ENCODE results near the gene THY1. TPM values are rescaled to one million over a fixed set of nuclear protein-coding genes. Genes with fewer than 3 reads are reported as not detected.
A peak's percentile ranks its signal among the peaks of the same experiment; 100 is the strongest.
"Not testable (repeated sequence)": the region's sequence is repeated elsewhere in the genome, so short reads cannot be mapped to it uniquely, and the experiment has no call there.

THY1 gene
- not detected in 2 replicates for total RNA-seq (2014; rRNA removed; shearing (Covaris generic))
- not detected in 2 replicates for polyA plus RNA-seq (2014; cell fraction: nucleus; rRNA removed)

DNA sequence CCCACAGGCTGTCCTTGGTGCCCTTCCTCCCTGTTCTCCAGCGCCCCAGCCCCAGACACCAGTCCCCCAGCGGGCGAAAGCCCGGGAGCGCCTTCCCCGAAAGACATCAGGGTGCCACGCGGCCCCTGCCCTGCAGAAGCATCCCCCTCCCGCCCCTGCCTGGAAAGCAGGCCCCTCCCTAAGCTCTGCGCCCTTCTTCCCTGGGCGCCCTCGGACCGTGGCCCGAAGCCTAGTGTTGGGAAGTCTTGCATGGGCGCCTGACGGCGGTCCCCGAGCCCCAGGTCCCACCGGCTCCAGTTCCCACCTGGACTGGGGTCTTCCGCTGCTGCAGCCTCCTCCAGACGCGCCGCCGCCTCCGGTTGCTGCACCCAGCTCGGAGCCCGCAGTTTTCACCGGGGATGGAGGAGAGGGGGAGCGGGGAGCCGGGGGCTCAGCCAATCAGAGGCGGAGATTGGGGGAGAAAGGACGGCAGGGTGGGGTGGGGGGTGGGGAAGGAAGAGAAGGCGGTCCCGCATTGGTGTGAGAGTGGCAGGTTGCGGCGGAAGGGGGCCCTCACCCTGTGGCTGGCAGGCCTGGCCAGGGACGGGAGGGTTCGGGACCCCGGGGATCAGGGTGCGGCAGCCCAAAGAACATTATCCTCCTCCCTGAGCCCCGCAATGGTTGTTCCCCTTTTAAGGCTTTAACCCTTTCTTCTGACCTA is at the start of gene THY1:
Gene THY1 (minus strand): TSS at position 364 of the 700 bp plus-strand sequence. CDS start 2,267 bp downstream, outside the sequence.
- no peak for DNase-seq (ENCODE audit: extremely low read depth, low read depth)

DNA sequence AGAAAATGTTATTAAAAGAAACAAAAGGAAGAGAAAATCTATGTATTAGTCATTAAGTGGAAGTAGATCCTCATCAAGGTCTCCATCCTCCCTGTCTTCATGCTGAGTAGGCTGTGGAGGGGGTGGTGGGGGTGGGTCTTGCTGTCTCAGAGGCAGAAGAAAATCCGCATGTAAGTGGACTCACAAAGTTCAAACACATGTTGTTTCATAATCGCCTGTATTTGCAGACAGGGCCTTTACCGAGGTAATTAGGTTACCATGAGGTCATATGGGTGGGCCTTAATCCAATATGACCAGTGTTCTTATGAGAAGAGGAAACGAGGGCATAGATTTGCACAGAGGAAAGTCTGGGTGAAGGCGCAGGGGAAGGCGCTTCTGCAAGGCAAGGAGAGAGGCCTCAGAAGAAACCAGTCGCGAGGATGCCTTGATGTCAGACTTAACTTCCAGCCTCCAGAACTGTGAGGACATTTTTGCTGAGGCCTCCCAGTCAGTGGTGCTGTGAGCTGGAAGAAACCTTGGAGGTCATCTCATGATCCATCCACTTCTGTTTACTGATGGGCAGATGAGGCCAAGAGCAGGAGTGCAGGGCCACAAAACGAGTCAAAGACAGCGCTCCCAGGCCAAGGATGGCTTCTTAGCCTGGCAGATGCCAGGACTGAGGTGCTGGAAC is 49.3 kb upstream of the THY1 start:
- no peak for DNase-seq (ENCODE audit: extremely low read depth, low read depth)

DNA sequence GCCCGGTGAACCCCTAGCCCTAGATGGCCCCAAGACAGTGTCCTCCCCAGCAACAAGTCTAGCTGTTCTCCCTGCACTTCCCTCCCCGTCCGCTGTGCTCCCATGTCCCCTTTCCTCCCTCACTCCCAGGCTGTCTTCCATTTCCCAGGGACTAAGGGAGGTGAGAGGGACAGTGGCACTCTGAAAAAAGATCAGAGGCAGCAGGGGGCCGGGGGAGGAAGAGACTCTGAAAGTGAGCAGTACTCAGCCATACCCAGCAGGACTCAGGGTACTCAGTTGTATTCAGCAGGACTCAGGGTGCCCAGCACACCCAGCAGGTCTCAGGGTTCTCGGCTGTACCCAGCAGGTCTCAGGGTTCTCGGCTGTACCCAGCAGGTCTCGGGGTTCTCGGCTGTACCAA is 48.4 kb upstream of the THY1 start:
- DNase-seq (ENCODE audit: extremely low read depth, low read depth), result no peak

DNA sequence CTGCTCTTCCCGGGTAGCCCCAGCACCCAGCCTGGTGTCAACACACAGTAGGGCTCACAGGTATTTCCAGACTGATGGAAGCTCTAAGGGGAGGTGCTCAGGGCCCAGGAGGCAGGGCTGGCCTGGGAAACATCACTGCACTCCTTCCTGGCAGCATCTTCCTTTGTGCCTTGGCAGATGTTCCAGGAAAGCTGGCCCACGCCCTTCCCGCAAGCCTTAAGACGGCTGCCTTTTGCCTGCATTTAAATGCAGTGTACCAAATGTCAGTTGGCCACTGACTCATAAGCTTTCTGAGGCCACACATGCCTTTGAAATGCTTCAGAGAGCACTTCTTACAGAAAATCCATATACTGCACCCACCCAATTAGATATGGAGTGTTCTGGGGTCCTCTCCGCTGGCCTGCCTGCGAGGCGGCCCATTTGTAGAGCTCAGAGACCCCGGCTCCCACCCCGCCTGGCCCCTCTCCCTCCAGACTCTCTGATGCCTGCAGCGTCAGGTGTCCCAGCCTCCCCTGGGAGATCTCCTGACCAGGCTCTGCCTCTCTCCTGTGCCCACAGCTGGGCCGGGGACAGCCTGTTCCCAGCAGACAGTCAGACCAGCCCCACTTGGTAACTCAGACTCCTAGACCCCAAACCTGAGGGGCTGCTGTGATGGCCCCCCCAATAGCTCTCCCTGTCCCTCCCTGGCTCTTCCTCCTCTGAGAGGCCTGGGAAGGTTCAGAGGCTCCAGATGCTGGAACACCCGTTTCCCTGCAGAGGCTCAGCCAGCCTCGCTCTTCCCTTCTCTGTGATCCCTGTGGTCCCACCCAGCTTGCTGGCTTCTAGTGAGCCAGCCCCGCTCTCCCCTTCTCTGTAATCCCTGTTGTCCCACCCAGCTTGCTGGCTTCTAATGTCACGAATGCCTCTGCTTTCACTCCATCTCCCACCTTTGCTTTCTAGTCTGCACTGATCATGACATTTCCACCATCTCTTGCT is 47.6 kb upstream of the THY1 start:
- no peak for DNase-seq (ENCODE audit: extremely low read depth, low read depth)

DNA sequence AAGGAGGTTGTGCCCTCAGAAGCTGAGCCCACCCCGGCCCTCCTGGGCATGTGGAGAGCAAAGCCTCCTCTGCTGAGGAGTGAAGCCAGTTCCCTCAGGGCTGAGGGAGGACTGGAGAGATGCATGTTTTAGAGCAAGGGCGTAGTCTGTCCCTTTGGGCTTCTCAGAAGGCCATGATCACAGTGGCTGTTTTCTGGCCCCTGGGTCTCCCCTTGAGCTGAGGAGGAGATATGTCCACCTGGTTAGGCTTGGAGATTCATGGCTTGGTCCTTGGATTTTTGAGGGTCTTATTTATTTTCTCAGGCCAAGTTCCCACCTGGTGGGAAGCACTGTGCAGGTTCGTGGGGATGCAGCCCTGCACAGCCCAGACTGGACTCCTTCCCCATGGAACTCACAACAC is 46.5 kb upstream of the THY1 start:
- DNase-seq (ENCODE audit: extremely low read depth, low read depth), result no peak

DNA sequence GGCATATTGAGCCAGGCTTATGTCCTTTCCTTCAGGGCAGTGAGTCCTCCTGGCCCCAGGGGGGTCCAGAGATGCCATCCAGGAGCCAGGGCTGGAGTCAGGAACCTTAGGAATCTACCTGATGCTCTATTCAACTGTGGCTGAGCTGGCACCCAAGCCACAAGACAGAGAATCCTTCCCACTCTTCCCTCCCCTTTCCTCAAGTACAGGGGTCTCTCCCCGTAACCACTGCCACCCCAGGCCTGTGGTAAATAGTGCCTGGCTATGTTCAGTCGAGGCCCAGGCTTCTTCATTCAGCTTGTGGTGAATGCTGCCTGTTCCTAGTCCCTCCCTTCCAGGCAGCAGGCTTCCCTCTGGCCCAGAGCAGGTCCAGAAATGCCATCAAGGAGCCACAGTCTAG is 45.5 kb upstream of the THY1 start:
- no peak for DNase-seq (ENCODE audit: extremely low read depth, low read depth)

DNA sequence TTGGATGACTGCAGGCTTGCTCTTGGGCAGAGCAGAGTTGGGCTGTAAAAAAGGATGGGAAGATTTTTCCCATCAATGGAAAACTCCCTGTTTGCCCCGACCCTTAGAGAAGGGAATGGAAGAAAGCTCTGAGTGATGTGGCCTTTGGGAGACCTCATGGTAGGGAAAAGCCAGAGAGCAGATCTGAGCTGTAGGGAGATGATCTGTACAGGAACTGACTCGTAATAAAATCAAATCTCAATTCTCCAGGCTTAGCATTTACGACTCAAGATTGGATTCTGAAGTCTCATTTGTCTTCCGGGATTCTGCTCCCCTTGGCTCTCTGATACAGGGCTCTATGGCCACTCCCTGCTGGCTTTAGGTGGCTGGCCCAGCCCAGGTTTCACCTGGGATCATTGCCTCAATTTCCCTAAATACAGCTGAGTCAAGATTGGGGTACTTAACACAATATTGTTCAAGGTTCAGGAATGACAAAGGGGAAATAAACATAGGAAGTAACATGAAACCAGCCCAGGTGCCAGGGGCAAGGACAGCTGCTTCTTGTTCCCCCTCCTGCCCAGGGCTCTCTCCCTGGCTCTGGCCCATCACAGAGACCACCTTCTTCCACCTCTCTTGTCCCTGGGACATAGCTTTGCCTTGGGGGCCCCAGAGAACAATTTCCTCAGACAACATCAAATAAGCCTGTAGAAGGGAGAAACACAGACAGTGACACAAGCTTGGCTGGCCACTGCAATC is 38.4 kb upstream of the THY1 start:
- no peak for DNase-seq (ENCODE audit: extremely low read depth, low read depth)

DNA sequence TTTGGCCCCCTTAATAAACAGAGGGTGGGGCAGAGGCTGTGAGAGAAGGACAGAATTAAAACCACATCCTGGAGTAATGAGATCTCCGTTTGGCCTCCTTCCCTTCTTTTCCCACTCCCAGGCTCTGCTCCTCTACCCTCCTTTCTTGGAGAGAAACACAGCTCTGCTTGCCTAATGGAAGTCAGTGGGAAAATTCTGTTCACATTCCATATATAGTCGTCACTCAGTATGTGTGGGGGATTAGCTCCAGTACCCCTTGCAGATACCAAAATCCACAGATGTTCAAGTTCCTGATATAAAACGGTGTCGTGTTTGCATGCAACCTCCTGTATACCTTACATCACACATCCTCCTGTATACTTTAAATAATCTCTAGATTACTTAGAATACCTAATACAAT is 37.6 kb upstream of the THY1 start:
- DNase-seq (ENCODE audit: extremely low read depth, low read depth), result no peak

DNA sequence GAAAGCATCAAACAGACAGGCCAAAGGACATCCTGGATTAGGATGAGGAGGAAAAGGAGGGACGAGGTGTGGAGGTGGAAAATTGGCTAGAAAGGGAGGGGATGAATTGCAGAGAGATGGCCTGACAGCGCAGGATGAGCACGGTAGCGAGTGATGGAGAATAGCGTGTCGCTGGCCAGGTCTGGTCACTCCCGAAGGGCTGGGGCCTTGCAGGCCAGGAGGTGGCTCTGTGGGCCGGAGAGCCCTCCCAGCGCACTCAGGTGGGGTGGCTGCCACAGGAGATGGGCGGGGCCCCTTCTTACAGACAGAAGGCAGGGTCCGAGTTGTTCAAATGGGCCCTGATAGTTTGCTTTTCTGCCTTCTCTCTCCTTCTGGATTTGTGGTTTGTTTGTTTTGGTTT is 37.1 kb upstream of the THY1 start:
- no peak for DNase-seq (ENCODE audit: extremely low read depth, low read depth)

DNA sequence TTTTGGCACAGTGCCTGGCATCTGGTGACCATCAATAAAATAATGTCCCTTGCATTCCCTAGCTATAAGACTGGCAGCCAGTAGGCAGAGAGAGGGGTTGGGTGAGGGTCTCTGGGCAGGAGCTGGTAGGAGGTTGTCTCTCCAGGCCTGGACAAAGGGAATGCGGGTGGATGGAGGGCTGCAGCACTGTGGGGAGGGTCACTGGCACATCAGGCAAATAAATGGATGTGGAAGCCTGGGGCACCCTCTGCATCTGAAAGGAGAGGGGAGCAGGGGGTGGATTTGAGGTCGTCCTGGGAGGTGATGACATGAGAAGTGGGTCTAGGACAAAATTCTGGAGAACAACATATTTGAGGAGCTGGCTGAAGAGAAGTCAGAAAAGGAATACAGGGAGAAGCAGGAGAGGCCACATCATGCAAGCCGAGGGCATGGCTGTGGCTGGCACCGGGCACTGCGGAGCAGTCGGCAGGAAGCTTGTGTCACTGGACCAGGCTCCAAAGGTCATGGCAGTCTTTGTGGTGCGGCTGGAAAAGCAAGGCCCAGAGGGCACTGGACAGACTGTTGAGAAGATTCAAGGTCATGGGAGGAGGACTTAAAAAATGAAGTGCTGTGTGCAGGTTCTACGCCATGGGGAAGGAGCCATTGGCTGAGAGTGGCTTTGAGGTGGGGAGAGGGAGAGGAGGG is 36.5 kb upstream of the THY1 start:
- no peak for DNase-seq (ENCODE audit: extremely low read depth, low read depth)

DNA sequence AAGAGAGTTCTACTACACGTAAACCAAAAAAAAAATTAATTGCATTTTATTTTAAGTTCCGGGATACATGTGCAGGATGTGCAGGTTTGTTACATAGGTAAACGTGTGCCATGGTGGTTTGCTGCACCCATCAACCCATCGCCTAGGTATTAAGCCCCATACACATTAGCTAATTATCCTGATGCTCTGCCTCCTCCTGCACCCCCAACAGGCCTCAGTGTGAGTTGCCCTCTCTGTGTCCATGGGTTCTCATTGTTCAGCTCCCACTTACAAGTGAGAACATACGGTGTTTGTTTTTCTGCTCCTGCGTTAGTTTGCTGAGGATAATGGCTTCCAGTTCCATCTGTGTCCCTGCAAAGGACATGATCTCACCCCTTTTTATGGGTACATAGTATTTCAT is 32.7 kb upstream of the THY1 start:
- not testable (repeated sequence) for DNase-seq (ENCODE audit: extremely low read depth, low read depth)

DNA sequence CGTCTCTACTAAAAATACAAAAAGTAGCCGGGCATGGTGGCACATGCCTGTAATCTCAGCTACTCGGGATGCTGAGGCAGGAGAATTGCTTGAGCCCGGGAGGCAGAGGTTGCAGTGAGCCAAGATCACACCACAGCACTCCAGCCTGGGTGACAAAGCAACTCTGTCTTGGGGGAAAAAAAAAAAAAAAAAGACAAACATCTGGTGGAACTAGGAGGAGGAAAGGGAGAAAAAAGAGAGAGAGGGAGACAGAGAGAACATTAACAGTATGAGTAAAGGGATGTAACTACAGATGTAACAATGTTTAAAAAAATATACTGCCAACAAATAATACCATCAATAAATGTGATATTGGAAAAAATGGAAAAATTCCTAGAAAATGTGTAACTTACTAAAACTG is 32.3 kb upstream of the THY1 start:
- DNase-seq (ENCODE audit: extremely low read depth, low read depth), result not testable (repeated sequence)

DNA sequence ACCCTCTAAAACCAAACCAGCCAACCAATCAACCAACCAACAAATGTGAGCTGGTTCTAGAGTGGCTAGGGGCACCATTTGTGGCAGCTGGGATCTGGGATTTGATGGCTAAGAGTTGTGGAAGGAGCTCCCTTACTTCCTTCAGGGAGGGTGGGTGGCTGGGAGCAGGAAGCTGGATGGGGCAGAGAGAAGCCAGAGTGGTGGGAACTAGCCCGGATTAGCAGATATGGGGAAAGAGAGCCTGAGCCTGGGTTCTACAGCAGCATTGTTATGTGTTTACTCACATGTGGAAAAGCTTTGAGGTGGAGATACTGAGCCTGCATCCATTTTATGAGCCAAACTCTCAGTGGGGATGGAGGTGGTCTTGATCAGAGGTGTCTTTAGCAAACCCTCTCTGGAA is 30.9 kb upstream of the THY1 start:
- DNase-seq (ENCODE audit: extremely low read depth, low read depth), result no peak

DNA sequence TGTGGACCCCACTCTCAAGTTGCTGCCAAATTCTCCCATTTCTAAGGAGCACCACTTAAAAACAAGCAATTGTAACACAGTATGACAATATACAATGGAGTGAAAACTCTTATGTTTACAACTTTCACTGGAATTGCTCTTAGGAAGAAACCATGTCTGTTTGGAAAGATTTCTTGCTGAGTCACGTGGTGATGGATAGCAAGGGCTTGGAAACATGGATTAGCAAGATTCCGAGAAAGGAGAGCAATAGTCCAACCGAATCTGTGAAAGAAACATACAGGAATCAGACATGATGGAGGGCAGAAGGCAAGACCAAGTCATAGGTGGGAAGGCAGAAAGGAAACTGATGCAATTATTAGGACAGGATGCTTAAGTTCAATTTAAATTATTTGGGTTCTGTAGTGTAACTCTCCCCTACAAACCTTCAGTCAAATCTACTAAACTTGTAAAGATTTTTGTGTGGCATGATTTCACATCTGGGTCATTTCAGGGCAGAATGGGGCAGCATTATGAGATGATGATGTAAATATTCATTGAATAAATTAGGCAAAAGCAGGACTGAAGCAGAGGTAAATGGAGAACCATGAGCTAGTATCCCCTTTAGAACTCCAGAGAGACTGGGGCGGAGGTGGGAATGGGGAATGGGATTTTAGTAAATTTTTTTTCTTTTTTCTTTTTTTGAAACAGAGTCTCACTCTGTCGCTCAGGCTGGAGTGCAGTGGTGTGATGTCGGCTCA is 27.8 kb upstream of the THY1 start:
- DNase-seq (ENCODE audit: extremely low read depth, low read depth), result peak; percentile 1

DNA sequence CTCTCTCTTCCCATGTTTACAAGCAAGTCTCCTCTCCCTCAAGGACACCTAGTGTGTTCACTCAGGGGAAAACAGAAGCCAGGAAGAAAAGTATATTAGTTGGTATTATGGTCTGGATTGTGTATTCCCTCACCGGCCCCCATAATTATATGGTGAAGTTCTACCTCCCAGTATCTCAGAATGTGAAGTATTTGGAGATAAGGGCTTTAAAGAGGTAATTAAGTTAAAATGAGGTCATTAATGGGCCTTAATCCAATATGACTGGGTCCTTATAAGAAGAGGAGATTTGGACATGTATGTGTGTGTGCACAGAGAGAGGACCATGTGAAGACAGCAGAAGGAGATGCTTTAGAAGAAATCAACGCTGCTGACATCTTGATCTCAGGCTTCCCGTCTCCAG is 26.5 kb upstream of the THY1 start:
- no peak for DNase-seq (ENCODE audit: extremely low read depth, low read depth)

DNA sequence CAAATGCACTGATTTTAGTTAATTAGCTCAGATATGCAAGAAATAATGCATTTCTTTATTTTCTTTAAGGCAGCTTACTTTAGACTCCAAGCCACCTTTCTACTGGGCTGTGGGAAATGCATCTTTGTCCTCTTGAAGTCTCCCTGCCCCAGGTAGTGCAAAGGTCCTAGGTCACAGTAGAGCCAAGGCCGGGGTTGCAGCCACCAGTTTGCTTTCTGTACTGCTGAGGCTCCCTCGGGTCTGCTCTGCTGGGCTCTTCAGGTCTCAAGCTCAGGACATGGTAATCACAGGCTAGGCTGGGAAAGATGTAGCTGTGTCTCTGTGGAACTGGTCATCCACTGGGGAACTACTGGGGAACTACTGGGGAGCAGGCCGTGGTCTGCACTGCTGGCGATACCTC is 25.4 kb upstream of the THY1 start:
- DNase-seq (ENCODE audit: extremely low read depth, low read depth), result no peak

DNA sequence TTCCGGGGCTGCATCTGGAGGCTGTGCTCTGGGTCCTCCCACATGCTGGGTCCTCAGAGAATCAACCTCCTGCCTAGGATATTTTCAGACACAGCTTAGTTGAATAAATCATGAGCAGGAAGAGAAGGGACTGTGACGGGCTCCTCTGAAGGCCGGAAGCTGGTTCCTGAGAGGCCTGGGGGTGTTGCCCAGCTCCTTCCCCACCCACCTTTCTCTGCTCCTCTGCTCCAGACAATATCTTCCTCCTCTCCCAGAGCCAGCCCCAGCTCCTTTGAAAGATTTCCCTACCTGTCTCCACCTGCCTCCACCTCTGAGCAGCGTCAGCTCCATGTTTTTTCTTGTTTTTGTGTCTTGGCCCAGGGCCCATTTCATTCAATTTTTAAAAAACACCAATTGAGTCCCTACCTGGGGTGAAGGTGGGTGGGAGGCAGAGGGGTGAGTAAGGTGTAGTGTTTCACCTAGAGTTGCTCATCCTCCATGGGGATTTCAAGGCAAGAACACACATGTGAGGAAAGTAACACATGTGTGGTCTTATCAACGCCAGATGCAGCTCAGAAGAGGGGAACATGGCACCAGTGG is 24.8 kb upstream of the THY1 start:
- no peak for DNase-seq (ENCODE audit: extremely low read depth, low read depth)

DNA sequence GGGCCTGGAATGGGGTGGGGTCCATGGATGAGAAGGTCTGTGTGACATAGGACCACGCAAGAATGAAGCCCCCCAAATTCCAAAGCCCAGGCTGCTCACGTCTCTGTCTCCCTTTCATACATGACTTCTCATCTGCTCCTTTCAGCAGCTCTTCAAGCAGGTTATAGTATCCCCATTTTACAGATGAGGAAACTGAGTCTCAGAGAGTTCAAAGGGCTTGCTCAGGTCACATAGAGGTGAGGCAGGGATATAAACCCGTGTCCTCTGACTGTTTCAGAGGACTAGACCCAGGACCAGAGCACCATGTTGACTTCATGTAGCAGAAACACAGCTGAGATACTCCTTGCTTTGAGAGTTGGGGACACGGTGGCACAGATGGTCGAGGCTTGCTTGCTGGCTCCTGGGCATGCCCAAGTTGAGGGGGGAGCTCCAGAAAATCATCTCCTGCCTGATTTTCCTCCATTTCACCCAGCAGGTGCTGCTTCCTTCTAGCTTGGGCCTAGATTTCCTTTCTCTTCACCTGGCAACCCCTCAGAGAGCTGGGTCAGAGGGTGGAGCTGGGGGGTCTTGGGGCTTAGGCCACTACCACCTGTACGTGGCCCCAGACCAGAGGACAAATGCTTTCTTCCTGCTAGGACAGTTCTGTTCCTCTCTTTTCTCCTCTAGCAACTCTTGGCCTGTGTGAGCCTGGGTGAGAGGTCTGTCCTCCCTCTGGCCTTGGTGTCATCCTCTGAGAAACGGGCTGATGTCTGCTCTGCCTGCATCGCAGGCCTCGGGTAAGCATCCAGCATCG is 24.1 kb upstream of the THY1 start:
- no peak for DNase-seq (ENCODE audit: extremely low read depth, low read depth)

Data from NCI-H460 (cell line).